Tibial artery (tissue), 4 donors: ENCODE results near the gene STYXL1.

Experiments used
- DNase-seq, 2 donors: peaks; one replicate each; pipeline ENCODE4 v3.0.0-alpha.2; 2019
- H3K27ac ChIP-seq, 2 donors: fragments of 200-600 bp; sonication (generic) in 1 of 2; 1 replicate in 1 of 2; 2 replicates in 1 of 2; pipeline ENCODE4 v1.5.1; 2018 to 2019; ENCODE audit warnings: mild to moderate bottlenecking in 1 of 2
- H3K27me3 ChIP-seq, 2 donors: fragments of 200-600 bp; sonication (generic) in 1 of 2; one replicate each; pipeline versions ENCODE4 v1.5.1 to v1.6.0; 2016 to 2019
- H3K36me3 ChIP-seq, 3 donors: fragments of 200-600 bp; sonication (generic) in 2 of 3; one replicate each; pipeline ENCODE4 v1.5.1; 2016 to 2019; ENCODE audit warnings: mild to moderate bottlenecking in 2 of 3
- H3K4me1 ChIP-seq, 4 donors: fragments of 200-600 bp; sonication (generic) in 2 of 4; 1 replicate in 3 of 4; 2 replicates in 1 of 4; pipeline ENCODE4 v1.5.1; 2016 to 2019
- H3K4me3 ChIP-seq, 2 donors: fragments of 200-600 bp; sonication (generic) in 1 of 2; 1 replicate in 1 of 2; 2 replicates in 1 of 2; pipeline ENCODE4 v1.5.1; 2018 to 2019; ENCODE audit warnings: mild to moderate bottlenecking in 2 of 2
- H3K9me3 ChIP-seq, 3 donors: fragments of 200-600 bp; sonication (generic) in 1 of 3; one replicate each; pipeline ENCODE4 v1.5.1; 2016 to 2019
- CTCF ChIP-seq, 2 experiments: fragments of 200-600 bp in 1 of 2; fragments of 450-650 bp in 1 of 2; IDR thresholded peaks; one replicate each; pipeline ENCODE4 v1.5.1; 2017 to 2019; ENCODE audit warnings: antibody characterized with exemption in 2 of 2, mild to moderate bottlenecking in 1 of 2, moderate library complexity in 1 of 2
- intact Hi-C: fragments of 100-400 bp; cut with DNase I; formaldehyde crosslinking; loops from one replicate; pipeline ENCODE4 v1.15.0; 2023; ENCODE audit warnings: low total_unique reads

Gene STYXL1

GRCh38 chr7:75953431-75953830 lies 94.4 kb downstream of the STYXL1 start:
- no peak overlapping the region for H3K27ac ChIP-seq
- peaks cover 29 to 51% (median 45%) of the 10 kb centered on the region in 3 donors for H3K36me3 ChIP-seq
- no peak for TF ChIP-seq CTCF (IDR thresholded peaks at IDR 0.05)
- intact Hi-C loops: no loop called here
- H3K9me3 ChIP-seq: no peaks in the 10 kb centered on the region
- no peak for DNase-seq
- H3K4me3 ChIP-seq: no peak overlapping the region
- H3K4me1 ChIP-seq: peaks cover 0 to 19% (median 7%) of the 10 kb centered on the region in 4 donors
- no peaks in the 10 kb centered on the region for H3K27me3 ChIP-seq

- H3K4me3 ChIP-seq: no peak overlapping the region
- DNase-seq: no peak
- no peak overlapping the region for H3K27ac ChIP-seq
- intact Hi-C loops: no loop called here
- H3K27me3 ChIP-seq: no peaks in the 10 kb centered on the region
- peaks cover 28 to 45% (median 30%) of the 10 kb centered on the region in 3 donors for H3K36me3 ChIP-seq
- peaks cover 0 to 19% (median 7%) of the 10 kb centered on the region in 4 donors for H3K4me1 ChIP-seq
- no peak for TF ChIP-seq CTCF (IDR thresholded peaks at IDR 0.05)
- no peaks in the 10 kb centered on the region for H3K9me3 ChIP-seq
Observed at GRCh38 chr7:75951506-75951905, 96.3 kb downstream of the STYXL1 start.

GRCh38 chr7:75950111-75950681 lies 97.6 kb downstream of the STYXL1 start:
- DNase-seq: no peak
- peak in 1 of 2 experiments; percentile 11 for TF ChIP-seq CTCF (IDR thresholded peaks at IDR 0.05)

DNA sequence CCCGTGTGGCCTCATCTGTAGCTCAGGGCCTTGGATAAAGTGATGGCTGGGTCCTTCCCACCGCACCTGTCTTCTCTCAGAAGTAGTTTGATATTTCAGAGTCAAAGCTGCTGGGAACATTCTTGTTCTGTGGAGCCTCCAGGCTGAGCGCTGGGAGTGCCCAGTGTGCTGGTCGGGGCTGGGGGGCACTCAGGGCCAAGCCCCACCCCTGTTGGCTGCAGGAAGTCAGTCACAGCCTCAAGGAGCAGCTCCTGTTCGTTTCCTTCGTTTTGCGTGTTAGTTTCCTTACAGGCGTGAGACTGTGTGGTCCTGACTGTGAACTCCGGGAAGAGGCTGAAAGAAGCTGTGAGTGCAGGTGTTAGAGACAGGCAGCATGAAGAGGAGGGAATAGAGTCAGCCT lies 99.6 kb downstream of the STYXL1 start:
- H3K27ac ChIP-seq: no peak overlapping the region
- H3K4me3 ChIP-seq: no peak overlapping the region
- no peaks in the 10 kb centered on the region for H3K27me3 ChIP-seq
- H3K9me3 ChIP-seq: no peaks in the 10 kb centered on the region
- H3K4me1 ChIP-seq: peaks cover 0 to 24% (median 8%) of the 10 kb centered on the region in 4 donors
- no peak for TF ChIP-seq CTCF (IDR thresholded peaks at IDR 0.05)
- DNase-seq: no peak
- peaks cover 0 to 16% (median 4%) of the 10 kb centered on the region in 3 donors for H3K36me3 ChIP-seq
- intact Hi-C loops: no loop called here

More at GRCh38 chr7:75950111-75950681, 97.6 kb downstream of the STYXL1 start:
- intact Hi-C loops: no loop called here
- Histone ChIP-seq H3K27me3 (no peaks in the 10 kb centered on the region), H3K4me1 (peaks cover 0 to 19% (median 7%) of the 10 kb centered on the region in 4 donors), H3K9me3 (no peaks in the 10 kb centered on the region), H3K4me3 (no peak overlapping the region), H3K36me3 (peaks cover 15 to 35% (median 20%) of the 10 kb centered on the region in 3 donors), H3K27ac (no peak overlapping the region)
